NCI-H460 (cell line): ENCODE data around the gene LRRC72. TPM values are rescaled to one million over a fixed set of nuclear protein-coding genes. Genes with fewer than 3 reads are reported as not detected.
A peak's percentile ranks its signal among the peaks of the same experiment; 100 is the strongest.
"Not testable (repeated sequence)": the region's sequence is repeated elsewhere in the genome, so short reads cannot be mapped to it uniquely, and the experiment has no call there.

Experiments used
- DNase-seq: peaks from one replicate; pipeline ENCODE4 v3.0.0-alpha.2; 2016; ENCODE audit warnings: low read depth; ENCODE audit errors: extremely low read depth
- total RNA-seq: library from RNA; depleted of rRNA; stranded (reverse); fragments of >200 nt; shearing (Covaris generic); gene quantifications from 2 replicates; pipeline ENCODE4 v1.2.3, GENCODE V29; 2014

The LRRC72 gene
- total RNA-seq, 1 experiment from 2014 or later: not detected

GRCh38 chr7:16564909-16565426, 38.3 kb downstream of the LRRC72 start:
- DNase-seq: peak; percentile 40

GRCh38 chr7:16571941-16572340, 45.3 kb downstream of the LRRC72 start:
- no peak for DNase-seq

- DNase-seq: no peak
Measured at GRCh38 chr7:16579216-16579615, 52.6 kb downstream of the LRRC72 start.

GRCh38 chr7:16581286-16581685, 54.7 kb downstream of the LRRC72 start:
- DNase-seq: no peak

GRCh38 chr7:16583834-16584233, 57.2 kb downstream of the LRRC72 start:
- DNase-seq: no peak

GRCh38 chr7:16585540-16585939, 58.9 kb downstream of the LRRC72 start:
- no peak for DNase-seq

GRCh38 chr7:16586081-16586874, 59.7 kb downstream of the LRRC72 start:
- no peak for DNase-seq

GRCh38 chr7:16587129-16587528, 60.5 kb downstream of the LRRC72 start:
- DNase-seq: no peak

- no peak for DNase-seq
Measured at GRCh38 chr7:16587790-16588189, 61.2 kb downstream of the LRRC72 start.

- DNase-seq: no peak
Measured at GRCh38 chr7:16589881-16590280, 63.3 kb downstream of the LRRC72 start.

- DNase-seq: no peak
Measured at GRCh38 chr7:16590424-16590823, 63.8 kb downstream of the LRRC72 start.

GRCh38 chr7:16592395-16592794, 65.8 kb downstream of the LRRC72 start:
- DNase-seq: no peak

GRCh38 chr7:16594061-16594460, 67.4 kb downstream of the LRRC72 start:
- no peak for DNase-seq

GRCh38 chr7:16594676-16595075, 68.1 kb downstream of the LRRC72 start:
- no peak for DNase-seq

- DNase-seq: not testable (repeated sequence)
Measured at GRCh38 chr7:16595596-16595995, 69.0 kb downstream of the LRRC72 start.

GRCh38 chr7:16598015-16598414, 71.4 kb downstream of the LRRC72 start:
- DNase-seq: no peak

GRCh38 chr7:16599860-16600259, 73.2 kb downstream of the LRRC72 start:
- no peak for DNase-seq

- no peak for DNase-seq
Measured at GRCh38 chr7:16603633-16604032, 77.0 kb downstream of the LRRC72 start.

GRCh38 chr7:16604054-16604453, 77.4 kb downstream of the LRRC72 start:
- peak; percentile 17 for DNase-seq

GRCh38 chr7:16606704-16607103, 80.1 kb downstream of the LRRC72 start:
- no peak for DNase-seq

- DNase-seq: no peak
Measured at GRCh38 chr7:16609842-16610450, 83.3 kb downstream of the LRRC72 start.

- no peak for DNase-seq
Measured at GRCh38 chr7:16611711-16612110, 85.1 kb downstream of the LRRC72 start.
